Chondrocyte (in vitro differentiated cells): Measurements from ENCODE around the gene NAA11. TPM values are rescaled to one million over a fixed set of nuclear protein-coding genes. Genes with fewer than 3 reads are reported as not detected.

Source experiments
- DNase-seq: peaks from one replicate; pipeline ENCODE4 v3.0.0; 2021; ENCODE audit warnings: mixed read lengths, low spot score
- H3K27ac Mint-ChIP-seq: one replicate; pipeline ENCODE4 v1.8.0; 2021; ENCODE audit warnings: mild to moderate bottlenecking, moderate library complexity, mixed read lengths; ENCODE audit not compliant: unreplicated experiment
- H3K27me3 Mint-ChIP-seq: 2 replicates; pipeline ENCODE4 v1.8.0; 2021; ENCODE audit warnings: low read depth, mixed read lengths
- H3K36me3 Mint-ChIP-seq: 2 replicates; pipeline ENCODE4 v1.8.0; 2021; ENCODE audit warnings: low read depth, mixed read lengths
- H3K4me1 Mint-ChIP-seq: 2 replicates; pipeline ENCODE4 v1.8.0; 2021; ENCODE audit warnings: low read depth, mild to moderate bottlenecking, mixed read lengths
- H3K4me3 Mint-ChIP-seq: one replicate; pipeline ENCODE4 v1.8.0; 2021; ENCODE audit warnings: mild to moderate bottlenecking, moderate library complexity, mixed read lengths; ENCODE audit not compliant: unreplicated experiment
- H3K9me3 Mint-ChIP-seq: 2 replicates; pipeline ENCODE4 v1.8.0; 2021; ENCODE audit warnings: low read depth, mixed read lengths
- CTCF ChIP-seq: fragments of 200-600 bp; sonication (generic); IDR thresholded peaks from 2 replicates; pipeline ENCODE4 v1.5.0; 2021; ENCODE audit warnings: antibody characterized with exemption, mild to moderate bottlenecking, moderate library complexity
- total RNA-seq: library from RNA; stranded (reverse); gene quantifications from 3 replicates; pipeline ENCODE4 v1.2.1, GENCODE V29; 2021

NAA11 gene
- total RNA-seq, 1 donor from 2014 or later, result not detected

DNA sequence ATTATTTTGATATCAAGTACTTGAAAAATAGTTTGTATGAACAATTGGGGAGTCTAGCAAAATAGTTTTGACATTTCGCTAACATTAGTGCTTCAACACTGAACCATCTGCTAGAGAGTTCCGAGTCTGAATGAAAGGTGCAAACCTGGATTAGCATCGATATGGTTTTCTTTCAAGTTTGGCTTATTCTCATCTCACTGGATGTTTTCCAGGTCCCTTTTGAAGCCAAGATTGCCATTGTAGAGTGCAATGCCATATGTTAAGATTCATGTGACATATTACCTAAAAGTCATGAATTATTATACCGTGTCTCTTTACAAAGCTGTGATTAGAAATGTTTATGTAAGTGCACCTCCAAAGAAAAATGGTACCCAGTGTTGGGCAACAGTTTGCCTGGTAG lies 36.8 kb upstream of the NAA11 start:
- Mint-ChIP-seq H3K4me1 (no peaks in the 10 kb centered on the region), H3K4me3 (no peak overlapping the region), H3K27ac (no peak overlapping the region), H3K9me3 (no peaks in the 10 kb centered on the region), H3K27me3 (peaks cover 4% of the 10 kb centered on the region), H3K36me3 (no peaks in the 10 kb centered on the region)
- no peak for TF ChIP-seq CTCF
- DNase-seq, result no peak

DNA sequence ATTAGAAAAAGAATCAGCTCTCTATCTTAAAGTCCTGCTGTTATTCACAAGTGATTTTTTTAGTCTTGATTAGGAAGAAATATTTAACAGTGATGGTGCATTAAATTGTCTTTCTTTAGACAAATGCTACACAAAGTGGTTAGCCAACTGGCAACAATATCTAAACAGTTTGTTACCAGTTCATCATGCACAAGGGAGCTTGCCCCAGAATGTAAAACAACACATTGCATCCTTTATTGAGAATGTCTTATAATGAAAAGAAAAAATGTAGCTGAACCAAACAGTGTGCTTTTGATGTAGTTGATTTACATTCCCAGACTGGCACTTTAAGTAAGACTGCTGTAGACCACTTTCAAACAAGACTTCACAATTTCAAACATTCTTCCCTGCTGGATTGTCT lies 34.1 kb upstream of the NAA11 start:
- no peak for TF ChIP-seq CTCF
- no peaks in the 10 kb centered on the region for H3K4me1 Mint-ChIP-seq
- no peak for DNase-seq
- H3K27me3 Mint-ChIP-seq, result peaks cover 2% of the 10 kb centered on the region
- no peak overlapping the region for H3K27ac Mint-ChIP-seq
- H3K4me3 Mint-ChIP-seq, result no peak overlapping the region
- no peaks in the 10 kb centered on the region for H3K9me3 Mint-ChIP-seq
- no peaks in the 10 kb centered on the region for H3K36me3 Mint-ChIP-seq

DNA sequence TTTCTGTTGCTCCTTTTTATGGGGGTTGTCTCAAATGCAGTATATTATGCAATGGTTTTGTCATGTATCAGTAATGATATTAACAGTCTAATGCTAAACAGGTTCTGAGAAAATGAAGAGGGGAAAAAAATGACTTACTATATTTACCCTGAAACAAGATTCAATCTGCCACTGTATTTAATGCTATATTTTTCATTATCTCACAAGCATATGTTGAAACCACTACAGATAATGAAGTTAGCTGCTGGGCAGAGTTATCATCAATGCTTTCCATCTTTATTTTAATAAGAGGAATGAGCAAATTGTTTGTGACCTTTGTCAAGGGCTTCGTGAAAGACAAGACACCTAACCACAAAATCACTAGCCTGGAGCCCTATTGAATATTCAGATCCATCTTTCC lies 32.6 kb upstream of the NAA11 start:
- Mint-ChIP-seq H3K27me3 (peaks cover 2% of the 10 kb centered on the region), H3K4me3 (no peak overlapping the region), H3K27ac (no peak overlapping the region), H3K9me3 (no peaks in the 10 kb centered on the region), H3K36me3 (no peaks in the 10 kb centered on the region), H3K4me1 (no peaks in the 10 kb centered on the region)
- DNase-seq, result no peak
- no peak for TF ChIP-seq CTCF

DNA sequence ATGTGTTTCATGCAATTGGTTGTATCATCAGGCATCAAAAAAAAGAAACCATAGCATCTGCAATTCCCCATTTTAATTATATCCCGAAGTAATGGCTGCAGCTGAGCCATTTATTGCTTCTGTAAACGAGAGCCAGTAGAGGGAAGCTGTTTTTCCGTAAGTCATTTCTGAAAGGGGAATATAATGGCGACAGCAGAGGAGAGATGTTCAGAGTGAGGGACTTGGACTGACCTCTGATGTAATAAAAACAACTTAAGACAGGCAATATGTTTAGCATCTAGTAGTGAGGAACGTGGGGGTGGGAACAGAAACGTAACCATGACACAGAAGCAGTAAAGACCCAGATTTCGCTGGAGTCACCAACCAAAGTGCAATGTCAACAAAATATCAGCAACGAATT lies 31.5 kb upstream of the NAA11 start:
- Mint-ChIP-seq H3K36me3 (no peaks in the 10 kb centered on the region), H3K27ac (no peak overlapping the region), H3K4me1 (no peaks in the 10 kb centered on the region), H3K27me3 (peaks cover 2% of the 10 kb centered on the region), H3K9me3 (no peaks in the 10 kb centered on the region), H3K4me3 (no peak overlapping the region)
- no peak for TF ChIP-seq CTCF
- no peak for DNase-seq

- no peaks in the 10 kb centered on the region for H3K36me3 Mint-ChIP-seq
- H3K4me3 Mint-ChIP-seq, result no peak overlapping the region
- no peaks in the 10 kb centered on the region for H3K4me1 Mint-ChIP-seq
- H3K9me3 Mint-ChIP-seq, result peaks cover 12% of the 10 kb centered on the region
- no peak overlapping the region for H3K27ac Mint-ChIP-seq
- no peak for TF ChIP-seq CTCF
- no peak for DNase-seq
- H3K27me3 Mint-ChIP-seq, result peaks cover 2% of the 10 kb centered on the region
These were observed 27.2 kb upstream of the NAA11 start for GRCh38 chr4:79353075-79353474.
